HL-60 (cell line): ENCODE measurements around the gene FAM98B.

ENCODE experiments used
- DNase-seq, 2 experiments: peaks; one replicate each; pipeline ENCODE4 v3.0.0-alpha.2; 2010 to 2020; ENCODE audit warnings: low read depth in 1 of 2, low spot score in 1 of 2
- H3K27ac ChIP-seq: fragments of 250-450 bp; sonication (Bioruptor Pico); replicated peaks from 2 replicates; pipeline ENCODE4 v1.5.1; 2020; ENCODE audit warnings: mild to moderate bottlenecking, moderate library complexity
- H3K27me3 ChIP-seq: fragments of 250-450 bp; sonication (Bioruptor Pico); 2 replicates; pipeline ENCODE4 v1.5.1; 2021; ENCODE audit warnings: mild to moderate bottlenecking, moderate library complexity; ENCODE audit not compliant: insufficient read depth, poor library complexity, severe bottlenecking
- H3K4me3 ChIP-seq: replicated peaks from 2 replicates; pipeline ENCODE4 v1.5.1; 2011; ENCODE audit warnings: mild to moderate bottlenecking, control low read depth, low read length; ENCODE audit not compliant: insufficient read depth
- CTCF ChIP-seq: IDR thresholded peaks from one replicate; pipeline ENCODE4 v1.5.1; 2011; ENCODE audit warnings: low read length, control low read depth, inconsistent platforms; ENCODE audit not compliant: insufficient read depth
- GABPA ChIP-seq: IDR thresholded peaks from 2 replicates; pipeline ENCODE4 v1.6.1; 2012; ENCODE audit warnings: low read depth
- POLR2AphosphoS5 ChIP-seq: IDR thresholded peaks from 2 replicates; pipeline ENCODE4 v1.6.1; 2012; ENCODE audit warnings: low read depth
- REST ChIP-seq: IDR thresholded peaks from 2 replicates; pipeline ENCODE4 v1.6.1; 2012; ENCODE audit warnings: low read depth; ENCODE audit not compliant: insufficient replicate concordance
- SPI1 ChIP-seq: IDR thresholded peaks from 2 replicates; pipeline ENCODE4 v1.6.1; 2012; ENCODE audit warnings: low read depth, mild to moderate bottlenecking, borderline replicate concordance

The FAM98B gene

DNA sequence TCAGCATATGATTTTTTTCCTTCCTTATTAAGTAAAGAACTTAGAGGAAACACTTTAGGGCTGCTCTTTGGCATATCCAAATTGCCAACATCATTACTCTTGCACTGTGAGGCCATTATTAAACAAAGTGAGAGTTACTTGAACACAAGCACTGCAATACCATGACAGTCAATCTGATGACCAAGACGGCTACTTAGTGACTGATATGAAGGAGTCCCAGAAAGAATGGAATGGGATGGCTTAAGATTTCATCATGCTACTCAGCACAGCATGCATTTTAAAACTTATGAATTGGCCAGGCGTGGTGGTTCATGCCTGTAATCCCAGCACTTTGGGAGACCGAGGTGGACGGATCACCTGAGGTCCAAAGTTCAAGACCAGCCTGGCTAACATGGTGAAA, 55.2 kb downstream of the FAM98B start:
- Histone ChIP-seq H3K4me3 (no peak overlapping the region), H3K27me3 (peaks cover 2% of the 10 kb centered on the region), H3K27ac (no peak overlapping the region)
- no peak for TF ChIP-seq POLR2AphosphoS5
- TF ChIP-seq GABPA: no peak
- no peak for DNase-seq

DNA sequence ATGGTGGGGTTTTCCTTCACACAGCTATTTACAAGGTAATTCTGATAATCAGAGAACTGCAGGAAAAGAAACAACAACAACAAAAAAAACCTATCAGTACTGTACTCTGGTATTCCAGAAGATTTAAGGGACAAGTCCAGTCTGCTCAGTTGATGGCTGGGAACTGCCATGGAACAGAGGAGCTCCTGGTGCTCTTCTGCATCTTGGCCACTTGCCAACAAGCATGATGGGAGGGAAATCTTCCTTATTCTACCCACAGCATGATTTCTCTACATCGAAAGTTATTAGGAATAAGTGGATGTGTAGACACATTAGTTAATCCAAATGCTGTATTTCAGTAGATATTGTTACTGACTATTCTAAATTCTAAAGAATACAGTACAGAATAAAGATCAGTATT, 59.0 kb downstream of the FAM98B start:
- TF ChIP-seq CTCF (no peak), SPI1 (no peak), REST (no peak), POLR2AphosphoS5 (no peak), GABPA (no peak)
- H3K4me3 ChIP-seq: no peak overlapping the region
- peaks cover 2% of the 10 kb centered on the region for H3K27me3 ChIP-seq
- H3K27ac ChIP-seq: no peak overlapping the region
- no peak for DNase-seq

GRCh38 chr15:38514601-38515000, 60.7 kb downstream of the FAM98B start:
- TF ChIP-seq SPI1 (no peak), GABPA (no peak), CTCF (no peak), REST (no peak), POLR2AphosphoS5 (no peak)
- no peak for DNase-seq
- Histone ChIP-seq H3K4me3 (no peak overlapping the region), H3K27me3 (peaks cover 2% of the 10 kb centered on the region), H3K27ac (no peak overlapping the region)

DNA sequence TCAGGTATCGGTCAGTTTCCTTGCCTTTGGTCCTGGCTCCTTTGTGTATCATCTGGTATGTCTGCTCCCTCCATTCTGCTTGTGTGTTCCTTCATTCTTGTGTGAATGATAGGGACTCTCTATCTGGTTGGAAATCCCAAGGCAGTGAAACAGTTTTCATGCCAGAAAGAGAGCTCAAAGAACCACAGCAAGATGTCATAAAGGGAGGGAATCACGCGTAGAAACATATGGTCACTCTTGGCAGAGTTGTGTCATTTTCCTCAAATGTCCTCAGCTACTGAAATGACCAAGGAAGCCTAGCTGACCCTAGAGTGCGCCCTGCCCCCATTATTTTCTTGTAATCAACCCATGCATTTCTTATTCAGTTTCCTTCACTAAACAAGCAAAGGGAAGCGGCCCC, 62.7 kb downstream of the FAM98B start:
- no peak for DNase-seq
- Histone ChIP-seq H3K27me3 (peaks cover 2% of the 10 kb centered on the region), H3K27ac (no peak overlapping the region), H3K4me3 (no peak overlapping the region)
- no peak for TF ChIP-seq REST
- no peak for TF ChIP-seq SPI1
- no peak for TF ChIP-seq POLR2AphosphoS5
- no peak for TF ChIP-seq CTCF
- no peak for TF ChIP-seq GABPA
